NCI-H2227 treated with DMSO at 0.1 percent for 48 hours (cell line): Measurements from ENCODE around the gene ZBTB8A.
"Not testable (repeated sequence)": the region's sequence is repeated elsewhere in the genome, so short reads cannot be mapped to it uniquely, and the experiment has no call there.

Source experiments
- DNase-seq: peaks from one replicate; lab custom pipeline; 2025; lab: John Stamatoyannopoulos, UW

ZBTB8A gene

GRCh38 chr1:32538887-32539583 lies at the start of gene ZBTB8A:
TSS of gene ZBTB8A (plus strand) at chr1:32539427. CDS start at chr1:32592932, 53,505 bp downstream.
- DNase-seq: peak; percentile 84

- no peak for DNase-seq
Observed at GRCh38 chr1:32489774-32490454, 49.3 kb upstream of the ZBTB8A start.

GRCh38 chr1:32491386-32491785 lies 47.8 kb upstream of the ZBTB8A start:
- DNase-seq: no peak

DNA sequence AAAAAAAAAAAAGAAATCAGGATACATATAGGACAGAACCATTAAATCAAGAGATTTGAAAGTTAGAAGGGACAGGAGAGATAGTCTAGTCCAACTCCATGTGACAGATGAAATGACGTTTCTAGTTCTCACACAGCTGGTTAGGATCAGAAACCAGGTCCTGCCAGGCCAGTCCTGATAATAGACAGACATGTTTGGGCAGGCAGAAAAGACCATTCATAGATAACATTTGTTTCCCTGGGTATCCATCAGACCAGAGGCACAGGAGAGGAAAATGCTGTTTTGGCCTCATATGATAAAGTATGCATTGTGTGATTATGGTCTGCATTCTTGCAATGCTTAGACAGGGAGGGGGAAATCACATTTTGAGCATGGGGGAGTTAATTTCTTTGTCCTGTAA lies 45.0 kb upstream of the ZBTB8A start:
- DNase-seq: no peak

DNA sequence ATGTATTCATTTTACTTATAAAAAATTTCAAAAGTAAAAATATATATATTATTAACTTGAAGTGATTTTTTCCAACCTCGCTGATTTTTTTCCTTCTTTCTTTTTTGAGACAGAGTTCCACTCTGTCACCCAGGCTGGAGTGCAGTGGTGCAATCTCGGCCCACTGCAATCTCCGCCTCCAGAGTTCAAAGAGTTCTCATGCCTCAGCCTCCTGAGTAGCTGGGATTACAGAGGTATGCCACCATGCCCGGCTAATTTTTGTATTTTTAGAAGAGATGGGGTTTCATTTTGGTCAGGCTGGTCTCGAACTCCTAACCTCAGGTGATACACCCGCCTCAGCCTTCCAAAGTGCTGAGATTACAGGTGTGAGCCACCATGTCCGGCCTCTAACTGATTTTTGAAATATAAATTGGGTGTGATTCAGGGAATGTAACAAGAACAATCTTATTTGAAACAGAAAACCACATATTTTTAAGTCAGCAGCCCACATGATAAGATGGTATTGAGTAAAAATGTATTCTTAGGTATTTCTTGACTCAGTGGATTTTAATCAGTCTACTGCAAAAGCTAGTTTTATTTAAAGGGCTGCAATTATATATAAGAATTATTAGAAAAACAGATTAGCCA lies 44.4 kb upstream of the ZBTB8A start:
- DNase-seq: no peak

GRCh38 chr1:32496127-32496526 lies 43.1 kb upstream of the ZBTB8A start:
- DNase-seq: no peak

DNA sequence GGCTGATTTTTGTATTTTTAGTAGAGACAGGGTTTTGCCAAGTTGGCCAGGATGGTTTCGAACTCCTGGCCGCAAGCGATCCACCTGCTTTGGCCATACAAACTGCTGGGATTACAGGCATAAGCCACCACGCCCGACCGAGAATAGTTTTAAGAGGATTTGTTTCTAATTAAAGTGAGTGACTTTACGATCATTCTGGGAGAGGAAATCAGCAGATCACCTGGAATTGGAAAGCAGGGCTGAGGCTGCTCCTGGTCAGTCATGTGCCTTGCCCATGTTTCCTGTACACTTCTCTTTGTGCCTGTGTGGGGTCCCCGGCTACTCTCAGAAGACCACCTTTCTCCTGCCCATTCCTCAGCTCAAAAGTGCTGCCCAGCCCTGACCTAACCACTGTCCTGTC lies 40.5 kb upstream of the ZBTB8A start:
- no peak for DNase-seq

DNA sequence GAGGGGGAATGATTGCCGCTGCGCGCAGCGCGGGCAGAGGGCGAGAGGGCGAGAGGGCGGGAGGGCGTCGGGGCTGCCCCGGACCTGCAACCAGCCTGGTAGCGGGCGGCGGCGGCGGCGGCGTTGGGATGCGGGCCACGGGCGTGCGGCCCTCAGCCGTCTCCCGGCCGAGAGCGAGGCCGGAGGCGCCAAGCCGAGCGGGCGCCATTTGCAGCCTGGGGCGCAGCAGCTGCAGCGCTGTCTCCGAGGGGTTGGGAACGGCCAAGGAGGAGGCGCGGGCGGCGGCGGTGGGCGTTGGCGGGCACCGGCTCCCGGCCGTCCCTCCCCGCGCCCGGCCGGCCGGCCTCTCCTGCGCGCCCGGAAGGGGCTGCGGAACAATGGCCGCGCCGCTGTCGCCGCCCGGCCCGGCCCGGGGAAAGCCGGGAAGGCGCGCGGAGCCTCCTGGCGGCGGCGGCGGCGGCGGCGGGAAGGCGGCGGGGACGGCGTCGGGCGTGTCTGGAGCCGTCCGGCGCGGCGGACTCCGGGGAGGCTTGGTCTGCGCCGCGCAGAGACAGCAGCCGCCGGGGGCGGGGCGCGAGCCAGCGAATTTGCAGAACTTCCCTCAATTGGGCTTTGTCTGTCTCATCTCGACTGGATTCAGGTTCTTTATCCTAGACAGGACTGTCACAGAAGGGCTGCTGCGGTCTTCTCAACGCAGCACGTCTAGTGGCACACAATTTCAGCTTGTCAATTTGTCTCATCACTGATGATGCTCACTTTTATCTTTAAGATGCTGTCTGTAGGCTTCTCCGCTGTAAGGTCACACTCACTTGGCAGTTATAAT lies 38.6 kb upstream of the ZBTB8A start:
- peak; percentile 86 for DNase-seq

DNA sequence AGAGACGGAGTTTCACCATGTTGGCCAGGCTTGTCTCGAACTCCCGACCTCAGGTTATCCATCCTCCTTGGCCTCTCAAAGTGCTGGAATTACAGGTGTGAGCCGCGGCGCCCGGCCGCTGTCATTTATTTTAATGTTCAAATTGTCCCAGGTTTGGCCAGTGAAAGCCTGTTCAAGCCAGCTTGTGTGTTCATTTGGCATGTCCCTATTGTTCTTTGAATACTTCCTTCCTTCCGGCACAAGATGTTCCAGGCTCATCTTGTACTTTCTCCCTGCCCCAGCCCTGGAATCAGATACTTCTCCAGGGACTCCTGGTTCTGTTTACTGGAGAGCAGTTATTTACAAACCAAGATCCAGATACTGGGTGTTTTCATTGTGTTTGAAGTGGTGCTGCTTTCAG lies 37.4 kb upstream of the ZBTB8A start:
- DNase-seq: no peak

GRCh38 chr1:32503153-32503552 lies 36.1 kb upstream of the ZBTB8A start:
- DNase-seq: no peak

DNA sequence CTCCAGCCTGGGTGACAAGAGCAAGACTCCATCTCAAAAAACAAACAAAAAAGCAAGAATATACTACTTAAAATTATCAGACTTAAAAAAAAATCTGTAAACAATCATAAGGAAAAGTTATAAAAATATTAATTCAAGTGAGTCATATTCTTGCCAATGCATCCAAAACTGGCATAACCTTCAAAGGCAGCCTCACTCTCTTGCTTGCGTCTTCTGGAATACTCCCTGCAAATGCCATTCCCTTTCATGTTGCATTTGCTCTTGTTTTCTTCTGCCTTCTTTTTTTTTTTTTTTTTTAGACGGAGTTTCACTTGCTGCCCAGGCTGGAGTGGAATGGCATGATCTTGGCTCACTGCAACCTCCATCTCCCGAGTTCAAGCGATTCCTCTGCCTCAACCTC lies 32.2 kb upstream of the ZBTB8A start:
- DNase-seq: no peak

GRCh38 chr1:32508761-32509160 lies 30.5 kb upstream of the ZBTB8A start:
- no peak for DNase-seq

DNA sequence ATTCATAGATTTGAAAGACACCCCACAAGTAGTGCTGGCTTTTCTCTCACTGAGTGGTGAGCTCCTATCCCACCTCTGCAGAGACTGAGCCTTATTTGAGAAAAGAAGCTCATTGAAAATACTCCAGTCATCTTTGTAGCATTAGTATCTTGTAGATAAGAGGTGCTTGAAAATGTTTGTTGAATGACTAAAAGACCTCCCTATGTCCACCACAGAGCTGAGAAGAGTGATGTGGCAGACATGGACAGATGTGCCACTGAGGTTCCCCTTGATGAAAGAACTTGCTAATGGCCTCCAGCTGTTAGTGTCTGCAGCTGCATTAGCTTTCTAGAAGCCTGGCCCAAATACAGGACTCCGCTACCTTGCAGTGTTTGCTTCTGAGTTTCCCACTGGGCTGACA lies 29.3 kb upstream of the ZBTB8A start:
- no peak for DNase-seq

- DNase-seq: no peak
Observed at GRCh38 chr1:32516402-32516801, 22.8 kb upstream of the ZBTB8A start.

- no peak for DNase-seq
Observed at GRCh38 chr1:32518976-32519375, 20.3 kb upstream of the ZBTB8A start.

DNA sequence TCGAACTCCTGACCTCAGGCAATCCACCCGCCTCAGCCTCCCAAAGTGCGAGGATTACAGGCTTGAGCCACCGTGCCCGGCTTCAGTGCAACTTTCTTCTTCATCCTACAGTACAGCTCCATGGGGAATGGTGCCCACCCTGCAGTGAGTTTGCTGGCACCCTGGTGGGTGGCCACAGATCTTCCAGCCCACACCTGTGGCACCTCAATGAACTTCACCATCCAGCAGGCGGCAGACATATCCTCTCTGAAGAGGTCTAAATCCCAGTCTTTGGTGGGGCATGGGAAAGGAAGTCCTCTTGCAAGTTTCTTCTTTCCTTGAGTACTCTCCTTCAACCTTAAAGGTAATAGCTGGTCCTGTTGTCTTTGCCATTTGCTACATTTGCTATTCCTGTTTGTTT lies 18.1 kb upstream of the ZBTB8A start:
- no peak for DNase-seq

GRCh38 chr1:32525053-32525452 lies 14.2 kb upstream of the ZBTB8A start:
- no peak for DNase-seq

- DNase-seq: no peak
Observed at GRCh38 chr1:32525661-32526444, 13.4 kb upstream of the ZBTB8A start.

GRCh38 chr1:32528550-32528949 lies 10.7 kb upstream of the ZBTB8A start:
- not testable (repeated sequence) for DNase-seq

- no peak for DNase-seq
Observed at GRCh38 chr1:32533792-32534327, 5.4 kb upstream of the ZBTB8A start.

DNA sequence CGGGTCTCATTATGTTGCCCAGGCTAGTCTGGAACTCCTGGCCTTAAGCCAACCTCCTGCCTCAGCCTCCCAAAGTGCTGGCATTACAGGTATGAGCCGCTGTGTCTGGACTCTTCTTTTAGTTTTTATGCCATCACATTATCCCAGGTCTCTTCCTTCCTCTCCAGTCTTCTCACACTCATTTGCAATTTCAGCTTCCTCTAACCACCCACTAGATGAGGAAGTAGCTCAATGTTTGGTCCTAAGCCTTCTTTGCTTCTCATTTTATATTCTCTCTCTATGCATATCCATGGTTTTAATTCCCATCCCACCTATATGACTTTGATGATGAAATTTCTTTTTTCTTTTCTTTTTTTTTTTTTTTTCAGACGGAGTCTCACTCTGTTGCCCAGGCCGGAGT lies 3.1 kb upstream of the ZBTB8A start:
- DNase-seq: no peak
